Measurements from ENCODE around the gene SLC1A7.

The SLC1A7 gene

GRCh38 chr1:53134042-53134485, 8.4 kb downstream of the SLC1A7 start:
- no peak for DNase-seq (ENCODE audit: low spot score)

- no peak for DNase-seq (ENCODE audit: low spot score)
Observed at GRCh38 chr1:53133261-53134041, 9.0 kb downstream of the SLC1A7 start.

GRCh38 chr1:53132176-53132575, 10.3 kb downstream of the SLC1A7 start:
- no peak for DNase-seq (ENCODE audit: low spot score)

- DNase-seq (ENCODE audit: low spot score): no peak
Observed at GRCh38 chr1:53131590-53131938, 10.9 kb downstream of the SLC1A7 start.

- DNase-seq (ENCODE audit: low spot score): no peak
Observed at GRCh38 chr1:53130878-53131589, 11.4 kb downstream of the SLC1A7 start.

GRCh38 chr1:53130598-53130877, 11.9 kb downstream of the SLC1A7 start:
- no peak for DNase-seq (ENCODE audit: low spot score)

- no peak for DNase-seq (ENCODE audit: low spot score)
Observed at GRCh38 chr1:53129891-53130597, 12.4 kb downstream of the SLC1A7 start.

GRCh38 chr1:53128401-53128800, 14.0 kb downstream of the SLC1A7 start:
- no peak for DNase-seq (ENCODE audit: low spot score)

GRCh38 chr1:53127546-53127945, 14.9 kb downstream of the SLC1A7 start:
- DNase-seq (ENCODE audit: low spot score): no peak

GRCh38 chr1:53126495-53126894, 15.9 kb downstream of the SLC1A7 start:
- DNase-seq (ENCODE audit: low spot score): no peak

GRCh38 chr1:53125623-53126360, 16.6 kb downstream of the SLC1A7 start:
- no peak for DNase-seq (ENCODE audit: low spot score)

GRCh38 chr1:53125122-53125521, 17.3 kb downstream of the SLC1A7 start:
- no peak for DNase-seq (ENCODE audit: low spot score)

GRCh38 chr1:53123453-53124140, 18.8 kb downstream of the SLC1A7 start:
- no peak for DNase-seq (ENCODE audit: low spot score)

GRCh38 chr1:53122961-53123413, 19.5 kb downstream of the SLC1A7 start:
- DNase-seq (ENCODE audit: low spot score): no peak

GRCh38 chr1:53122201-53122885, 20.1 kb downstream of the SLC1A7 start:
- DNase-seq (ENCODE audit: low spot score): no peak

- peak; percentile 52 for DNase-seq (ENCODE audit: low spot score)
Observed at GRCh38 chr1:53121319-53122172, 20.9 kb downstream of the SLC1A7 start.

- DNase-seq (ENCODE audit: low spot score): no peak
Observed at GRCh38 chr1:53120659-53121058, 21.8 kb downstream of the SLC1A7 start.

- no peak for DNase-seq (ENCODE audit: low spot score)
Observed at GRCh38 chr1:53117836-53118235, 24.6 kb downstream of the SLC1A7 start.

- no peak for DNase-seq (ENCODE audit: low spot score)
Observed at GRCh38 chr1:53116933-53117600, 25.4 kb downstream of the SLC1A7 start.
